ENCODE results near the gene SPAG17. TPM values are rescaled to one million over a fixed set of nuclear protein-coding genes. Genes with fewer than 3 reads are reported as not detected.

SPAG17 gene
- total RNA-seq, 1 experiment from 2014 or later = not detected

DNA sequence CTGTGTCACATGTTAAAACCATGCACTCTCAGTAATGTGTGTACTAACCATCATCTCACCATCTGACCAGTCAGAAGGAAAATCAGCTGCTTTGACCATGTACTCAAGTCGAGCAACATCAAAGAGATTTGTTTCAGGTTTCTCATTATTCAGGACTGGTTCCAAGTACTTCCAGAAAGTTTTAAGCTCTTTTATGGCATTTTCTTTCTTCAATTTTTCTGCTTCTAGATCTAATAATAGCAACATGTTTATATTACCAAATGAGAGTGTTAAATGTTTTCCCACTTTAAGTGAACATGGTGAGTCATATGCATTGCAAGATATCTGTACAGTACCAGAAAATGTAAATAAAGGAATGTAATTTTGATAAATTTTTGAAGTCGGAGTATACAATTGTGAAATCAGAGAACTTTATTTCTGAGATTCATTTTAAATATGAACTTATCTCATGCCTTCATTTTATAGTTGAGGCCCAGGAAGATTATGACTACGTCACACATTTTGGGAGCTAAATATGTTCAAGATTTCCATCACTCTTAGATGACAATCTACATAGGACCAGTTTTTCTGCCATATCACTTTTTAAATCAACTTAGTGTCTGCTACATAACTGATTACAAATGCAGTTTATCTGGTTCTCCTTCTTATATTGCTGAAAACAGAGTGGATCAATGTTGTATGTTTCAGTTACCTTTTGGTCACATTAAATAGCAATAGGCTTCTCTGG is 87.2 kb downstream of the SPAG17 start:
- Histone ChIP-seq H3K9me3 (ENCODE audit: low read length) (no peaks in the 10 kb centered on the region), H3K9ac (ENCODE audit: low read length) (no peak overlapping the region), H3K27ac (ENCODE audit: low read length) (no peak overlapping the region), H3K4me1 (ENCODE audit: low read length) (no peaks in the 10 kb centered on the region), H2AFZ (ENCODE audit: low read length) (no peak overlapping the region), H3K4me2 (ENCODE audit: low read depth, low read length, poor library complexity, severe bottlenecking) (no peak overlapping the region), H3K4me3 (ENCODE audit: low read length) (no peak overlapping the region), H3K79me2 (ENCODE audit: low read length) (no peaks in the 10 kb centered on the region), H4K20me1 (ENCODE audit: insufficient read depth, low read depth, low read length) (no peaks in the 10 kb centered on the region), H3K27me3 (ENCODE audit: low read length) (peaks cover 2% of the 10 kb centered on the region), H3K36me3 (ENCODE audit: insufficient read depth, low read length) (no peaks in the 10 kb centered on the region), H3K9me2 (replicated peaks; ENCODE audit: insufficient read depth, low read length) (no peaks in the 10 kb centered on the region)
- no peak for DNase-seq

- DNase-seq = no peak
- Histone ChIP-seq H3K4me1 (ENCODE audit: low read length) (no peaks in the 10 kb centered on the region), H3K36me3 (ENCODE audit: insufficient read depth, low read length) (no peaks in the 10 kb centered on the region), H3K9me3 (ENCODE audit: low read length) (no peaks in the 10 kb centered on the region), H2AFZ (ENCODE audit: low read length) (no peak overlapping the region), H3K27ac (ENCODE audit: low read length) (no peak overlapping the region), H3K9me2 (replicated peaks; ENCODE audit: insufficient read depth, low read length) (no peaks in the 10 kb centered on the region), H3K4me2 (ENCODE audit: low read depth, low read length, poor library complexity, severe bottlenecking) (no peak overlapping the region), H3K79me2 (ENCODE audit: low read length) (no peaks in the 10 kb centered on the region), H3K4me3 (ENCODE audit: low read length) (no peak overlapping the region), H3K27me3 (ENCODE audit: low read length) (peaks cover 2% of the 10 kb centered on the region), H3K9ac (ENCODE audit: low read length) (no peak overlapping the region), H4K20me1 (ENCODE audit: insufficient read depth, low read depth, low read length) (no peaks in the 10 kb centered on the region)
Measured at GRCh38 chr1:118093017-118093416, 92.0 kb downstream of the SPAG17 start.

DNA sequence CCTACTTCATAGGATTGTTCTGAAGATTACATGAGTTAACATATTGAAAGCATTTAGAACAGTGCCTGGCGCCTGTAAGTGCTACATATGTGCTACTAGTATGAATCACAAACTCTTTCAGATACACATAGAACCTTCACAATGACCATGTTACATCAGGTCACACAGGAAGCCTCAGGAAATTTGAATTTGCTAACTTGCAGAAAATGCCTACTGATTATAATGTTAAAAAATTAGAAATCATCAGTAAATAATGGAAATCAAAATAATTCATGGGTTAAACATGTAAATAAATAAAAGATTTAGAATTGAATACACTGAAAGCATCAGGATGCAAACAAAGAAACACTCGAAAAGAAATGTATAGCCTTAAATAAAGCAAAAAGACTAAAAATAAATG is 94.9 kb downstream of the SPAG17 start:
- Histone ChIP-seq H3K9me2 (replicated peaks; ENCODE audit: insufficient read depth, low read length) (no peaks in the 10 kb centered on the region), H3K9me3 (ENCODE audit: low read length) (no peaks in the 10 kb centered on the region), H3K4me2 (ENCODE audit: low read depth, low read length, poor library complexity, severe bottlenecking) (no peak overlapping the region), H3K9ac (ENCODE audit: low read length) (no peak overlapping the region), H2AFZ (ENCODE audit: low read length) (no peak overlapping the region), H3K27ac (ENCODE audit: low read length) (no peak overlapping the region), H3K36me3 (ENCODE audit: insufficient read depth, low read length) (no peaks in the 10 kb centered on the region), H3K79me2 (ENCODE audit: low read length) (no peaks in the 10 kb centered on the region), H3K4me3 (ENCODE audit: low read length) (no peak overlapping the region), H4K20me1 (ENCODE audit: insufficient read depth, low read depth, low read length) (no peaks in the 10 kb centered on the region), H3K4me1 (ENCODE audit: low read length) (no peaks in the 10 kb centered on the region), H3K27me3 (ENCODE audit: low read length) (no peaks in the 10 kb centered on the region)
- DNase-seq = no peak

GRCh38 chr1:118085365-118085764 is 99.7 kb downstream of the SPAG17 start:
- peaks cover 3% of the 10 kb centered on the region; the same call in 1 of the 2 replicates for H3K4me1 ChIP-seq (ENCODE audit: low read length)
- DNase-seq = no peak

DNA sequence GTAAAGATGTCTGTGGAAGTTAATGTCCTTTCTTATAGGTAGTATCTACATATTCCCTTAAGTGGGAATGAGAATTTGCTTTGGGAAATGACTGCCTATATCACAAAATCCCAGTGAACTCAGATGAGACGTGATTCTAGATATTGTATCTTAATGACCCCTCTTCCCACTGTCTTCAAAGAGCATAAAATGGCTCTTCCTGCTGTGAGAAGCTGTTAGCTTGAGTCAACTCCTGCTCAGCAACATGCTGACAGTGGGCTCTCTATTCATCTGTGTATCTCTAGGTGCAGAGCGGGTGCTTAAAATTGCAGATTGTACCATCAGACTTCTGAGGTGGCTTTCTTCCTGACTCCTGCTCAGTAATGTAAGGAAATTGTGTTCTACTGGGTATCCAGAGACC is 100.6 kb downstream of the SPAG17 start:
- no peak for DNase-seq
- Histone ChIP-seq H3K9me2 (replicated peaks; ENCODE audit: insufficient read depth, low read length) (no peaks in the 10 kb centered on the region), H3K4me1 (ENCODE audit: low read length) (peaks cover 3% of the 10 kb centered on the region; the same call in 1 of the 2 replicates), H3K9ac (ENCODE audit: low read length) (no peak overlapping the region), H3K9me3 (ENCODE audit: low read length) (no peaks in the 10 kb centered on the region), H3K27me3 (ENCODE audit: low read length) (no peaks in the 10 kb centered on the region), H2AFZ (ENCODE audit: low read length) (no peak overlapping the region), H3K36me3 (ENCODE audit: insufficient read depth, low read length) (no peaks in the 10 kb centered on the region), H4K20me1 (ENCODE audit: insufficient read depth, low read depth, low read length) (no peaks in the 10 kb centered on the region), H3K79me2 (ENCODE audit: low read length) (no peaks in the 10 kb centered on the region), H3K4me2 (ENCODE audit: low read depth, low read length, poor library complexity, severe bottlenecking) (no peak overlapping the region), H3K27ac (ENCODE audit: low read length) (no peak overlapping the region), H3K4me3 (ENCODE audit: low read length) (no peak overlapping the region)

More at GRCh38 chr1:118085365-118085764, 99.7 kb downstream of the SPAG17 start:
- no peaks in the 10 kb centered on the region for H4K20me1 ChIP-seq (ENCODE audit: insufficient read depth, low read depth, low read length)
- H3K9ac ChIP-seq (ENCODE audit: low read length) = no peak overlapping the region
- H2AFZ ChIP-seq (ENCODE audit: low read length) = no peak overlapping the region
- no peaks in the 10 kb centered on the region for H3K9me2 ChIP-seq (replicated peaks; ENCODE audit: insufficient read depth, low read length)
- H3K36me3 ChIP-seq (ENCODE audit: insufficient read depth, low read length) = no peaks in the 10 kb centered on the region
- no peak overlapping the region for H3K27ac ChIP-seq (ENCODE audit: low read length)
- H3K4me2 ChIP-seq (ENCODE audit: low read depth, low read length, poor library complexity, severe bottlenecking) = no peak overlapping the region
- no peaks in the 10 kb centered on the region for H3K27me3 ChIP-seq (ENCODE audit: low read length)
- no peaks in the 10 kb centered on the region for H3K79me2 ChIP-seq (ENCODE audit: low read length)
- no peaks in the 10 kb centered on the region for H3K9me3 ChIP-seq (ENCODE audit: low read length)
- H3K4me3 ChIP-seq (ENCODE audit: low read length) = no peak overlapping the region

DNA sequence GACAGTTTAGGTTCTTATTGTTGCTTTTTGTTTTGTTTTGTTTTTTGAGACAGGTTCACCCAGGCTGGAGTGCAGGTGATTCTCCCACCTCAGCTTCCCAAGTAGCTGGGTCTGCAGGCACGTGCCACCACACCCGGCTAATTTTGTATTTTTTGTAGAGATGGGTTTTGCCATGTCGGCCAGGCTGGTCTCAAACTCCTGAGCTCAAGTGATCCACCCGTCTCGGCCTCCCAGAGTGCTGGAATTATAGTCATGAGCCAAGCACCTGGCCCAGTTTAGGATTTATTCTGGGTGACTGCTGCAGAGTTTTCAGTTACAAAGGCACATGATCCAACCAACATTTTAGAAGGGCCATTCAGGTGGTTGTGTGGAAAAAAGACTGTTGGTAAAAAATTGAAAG is 102.0 kb downstream of the SPAG17 start:
- Histone ChIP-seq H3K9ac (ENCODE audit: low read length) (no peak overlapping the region), H3K9me3 (ENCODE audit: low read length) (no peaks in the 10 kb centered on the region), H2AFZ (ENCODE audit: low read length) (no peak overlapping the region), H3K4me1 (ENCODE audit: low read length) (peaks cover 3% of the 10 kb centered on the region; the same call in 1 of the 2 replicates), H3K27ac (ENCODE audit: low read length) (no peak overlapping the region), H4K20me1 (ENCODE audit: insufficient read depth, low read depth, low read length) (no peaks in the 10 kb centered on the region), H3K9me2 (replicated peaks; ENCODE audit: insufficient read depth, low read length) (no peaks in the 10 kb centered on the region), H3K4me2 (ENCODE audit: low read depth, low read length, poor library complexity, severe bottlenecking) (no peak overlapping the region), H3K27me3 (ENCODE audit: low read length) (no peaks in the 10 kb centered on the region), H3K4me3 (ENCODE audit: low read length) (no peak overlapping the region), H3K79me2 (ENCODE audit: low read length) (no peaks in the 10 kb centered on the region), H3K36me3 (ENCODE audit: insufficient read depth, low read length) (no peaks in the 10 kb centered on the region)
- no peak for DNase-seq

DNA sequence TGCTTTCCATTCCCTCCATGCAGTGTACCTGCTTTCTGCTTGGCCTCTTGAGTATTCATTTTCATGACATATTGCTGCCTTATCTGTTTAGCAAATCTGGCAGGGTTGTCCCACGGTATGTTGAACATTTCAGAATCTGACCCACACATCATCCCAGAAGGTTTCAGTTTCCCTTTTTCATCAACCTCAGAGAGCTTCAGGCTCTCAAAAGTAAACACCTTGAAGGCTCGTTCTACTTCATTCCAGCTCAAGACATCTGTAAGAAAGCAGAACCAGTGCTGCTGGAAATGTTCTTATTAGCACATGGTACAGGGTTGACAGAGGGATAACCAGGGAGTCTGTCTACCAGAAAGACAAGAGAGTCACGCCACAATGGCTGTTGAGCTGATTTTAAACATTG is 103.6 kb downstream of the SPAG17 start:
- no peaks in the 10 kb centered on the region for H3K27me3 ChIP-seq (ENCODE audit: low read length)
- no peaks in the 10 kb centered on the region for H3K9me3 ChIP-seq (ENCODE audit: low read length)
- H3K9ac ChIP-seq (ENCODE audit: low read length) = no peak overlapping the region
- no peaks in the 10 kb centered on the region for H4K20me1 ChIP-seq (ENCODE audit: insufficient read depth, low read depth, low read length)
- no peaks in the 10 kb centered on the region for H3K36me3 ChIP-seq (ENCODE audit: insufficient read depth, low read length)
- H3K4me3 ChIP-seq (ENCODE audit: low read length) = 0 out of 2 replicates have a peak overlapping the region, but pooled peaks have one; percentile 13
- 0 out of 2 replicates have a peak overlapping the region, but pooled peaks have one; percentile 30 for H2AFZ ChIP-seq (ENCODE audit: low read length)
- no peak overlapping the region for H3K27ac ChIP-seq (ENCODE audit: low read length)
- peaks cover 3% of the 10 kb centered on the region; the same call in 1 of the 2 replicates for H3K4me1 ChIP-seq (ENCODE audit: low read length)
- no peaks in the 10 kb centered on the region for H3K79me2 ChIP-seq (ENCODE audit: low read length)
- DNase-seq = no peak
- peak overlapping the region; percentile 30 for H3K4me2 ChIP-seq (ENCODE audit: low read depth, low read length, poor library complexity, severe bottlenecking)
- no peaks in the 10 kb centered on the region for H3K9me2 ChIP-seq (replicated peaks; ENCODE audit: insufficient read depth, low read length)

DNA sequence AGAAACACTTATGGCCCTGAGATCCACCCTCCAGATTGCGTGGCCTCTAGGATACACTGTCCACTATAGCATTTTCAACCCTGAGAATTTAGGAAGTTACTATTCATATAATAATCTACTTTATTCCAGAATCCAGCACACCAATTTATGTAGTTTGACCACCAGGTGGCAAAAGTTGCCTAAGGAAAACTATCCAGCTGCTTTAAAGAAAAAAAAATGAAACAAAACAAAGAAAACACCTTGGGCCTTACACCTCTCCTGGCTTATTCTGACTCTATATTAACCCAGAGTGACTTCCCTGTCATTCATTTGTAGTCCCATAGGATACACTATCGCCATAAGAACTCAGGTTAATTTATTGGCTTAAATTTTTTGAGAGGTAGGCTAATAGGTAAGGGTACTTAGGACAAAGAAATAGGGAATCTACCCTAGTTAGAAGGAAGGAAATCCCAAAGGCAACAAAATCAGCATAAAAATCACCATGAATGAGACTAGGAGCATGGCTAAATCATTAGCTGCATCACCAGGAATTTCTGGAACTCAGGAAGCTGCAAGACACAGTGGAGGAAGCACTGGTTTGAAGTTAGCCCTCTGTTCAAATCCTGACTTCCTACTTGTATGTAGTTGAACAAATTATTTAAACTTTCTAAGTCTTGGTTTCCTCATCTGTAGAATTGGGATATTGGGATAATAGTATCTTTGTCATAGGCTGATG is 107.5 kb downstream of the SPAG17 start:
- H3K4me1 ChIP-seq (ENCODE audit: low read length) = peaks cover 3% of the 10 kb centered on the region; the same call in 1 of the 2 replicates
- H3K79me2 ChIP-seq (ENCODE audit: low read length) = no peaks in the 10 kb centered on the region
- no peaks in the 10 kb centered on the region for H3K9me2 ChIP-seq (replicated peaks; ENCODE audit: insufficient read depth, low read length)
- H3K4me3 ChIP-seq (ENCODE audit: low read length) = no peak overlapping the region
- H3K27ac ChIP-seq (ENCODE audit: low read length) = no peak overlapping the region
- no peak overlapping the region for H3K9ac ChIP-seq (ENCODE audit: low read length)
- no peaks in the 10 kb centered on the region for H3K9me3 ChIP-seq (ENCODE audit: low read length)
- DNase-seq = no peak
- no peaks in the 10 kb centered on the region for H3K27me3 ChIP-seq (ENCODE audit: low read length)
- no peaks in the 10 kb centered on the region for H3K36me3 ChIP-seq (ENCODE audit: insufficient read depth, low read length)
- no peak overlapping the region for H3K4me2 ChIP-seq (ENCODE audit: low read depth, low read length, poor library complexity, severe bottlenecking)
- H2AFZ ChIP-seq (ENCODE audit: low read length) = no peak overlapping the region
- H4K20me1 ChIP-seq (ENCODE audit: insufficient read depth, low read depth, low read length) = no peaks in the 10 kb centered on the region

Measured in Karpas-422 (cell line).